Endometrial microvascular endothelial cells (primary cell): ENCODE measurements around the gene RER1. TPM values are rescaled to one million over a fixed set of nuclear protein-coding genes. Genes with fewer than 3 reads are reported as not detected.

Experiments used
- in situ Hi-C: cut with HindIII; loops from 2 replicates; pipeline ENCODE4 v1.10.0; 2017; ENCODE audit warnings: low sequenced_read_pairs, low pct_unique_long_range_greater_than_20kb; ENCODE audit errors: inconsistent ontology term
- total RNA-seq: library from RNA; depleted of rRNA; stranded (reverse); fragments of >200 nt; gene quantifications from one replicate; pipeline ENCODE4 v1.2.3, GENCODE V29; 2015; ENCODE audit errors: inconsistent ontology term

RER1 gene
- total RNA-seq, 1 donor from 2014 or later = 132 TPM

GRCh38 chr1:2414297-2414958 lies 22.8 kb downstream of the RER1 start:
- in situ Hi-C loops = no loop called here

GRCh38 chr1:2415337-2415736 lies 23.7 kb downstream of the RER1 start:
- in situ Hi-C loops = no loop called here

GRCh38 chr1:2415801-2416208 lies 24.2 kb downstream of the RER1 start:
- in situ Hi-C loops = no loop called here

GRCh38 chr1:2416403-2416802 lies 24.8 kb downstream of the RER1 start:
- in situ Hi-C loops = no loop called here

- in situ Hi-C loops = no loop called here
Measured at GRCh38 chr1:2417083-2417832, 25.6 kb downstream of the RER1 start.

GRCh38 chr1:2417833-2418225 lies 26.2 kb downstream of the RER1 start:
- in situ Hi-C loops = no loop called here

- in situ Hi-C loops = no loop called here
Measured at GRCh38 chr1:2418791-2419320, 27.2 kb downstream of the RER1 start.

- in situ Hi-C loops = no loop called here
Measured at GRCh38 chr1:2419416-2419815, 27.8 kb downstream of the RER1 start.

GRCh38 chr1:2422523-2422922 lies 30.9 kb downstream of the RER1 start:
- in situ Hi-C loops = no loop called here

- in situ Hi-C loops = no loop called here
Measured at GRCh38 chr1:2425892-2426291, 34.3 kb downstream of the RER1 start.

GRCh38 chr1:2426540-2426939 lies 34.9 kb downstream of the RER1 start:
- in situ Hi-C loops = no loop called here

GRCh38 chr1:2427051-2427450 lies 35.4 kb downstream of the RER1 start:
- in situ Hi-C loops = no loop called here

- in situ Hi-C loops = no loop called here
Measured at GRCh38 chr1:2427976-2428375, 36.3 kb downstream of the RER1 start.

GRCh38 chr1:2428490-2428889 lies 36.8 kb downstream of the RER1 start:
- in situ Hi-C loops = no loop called here

- in situ Hi-C loops = no loop called here
Measured at GRCh38 chr1:2429780-2430591, 38.3 kb downstream of the RER1 start.

- in situ Hi-C loops = no loop called here
Measured at GRCh38 chr1:2430592-2430973, 38.9 kb downstream of the RER1 start.

- in situ Hi-C loops = no loop called here
Measured at GRCh38 chr1:2431103-2431502, 39.5 kb downstream of the RER1 start.

GRCh38 chr1:2431518-2431917 lies 39.9 kb downstream of the RER1 start:
- in situ Hi-C loops = no loop called here

GRCh38 chr1:2432441-2432844 lies 40.8 kb downstream of the RER1 start:
- in situ Hi-C loops = no loop called here

GRCh38 chr1:2433196-2433595 lies 41.6 kb downstream of the RER1 start:
- in situ Hi-C loops = no loop called here
